Measurements from ENCODE around the gene HSPA9. TPM values are rescaled to one million over a fixed set of nuclear protein-coding genes. Genes with fewer than 3 reads are reported as not detected.

Gene HSPA9
- total RNA-seq, 2 experiments from 2014 or later = 290 to 362 TPM

DNA sequence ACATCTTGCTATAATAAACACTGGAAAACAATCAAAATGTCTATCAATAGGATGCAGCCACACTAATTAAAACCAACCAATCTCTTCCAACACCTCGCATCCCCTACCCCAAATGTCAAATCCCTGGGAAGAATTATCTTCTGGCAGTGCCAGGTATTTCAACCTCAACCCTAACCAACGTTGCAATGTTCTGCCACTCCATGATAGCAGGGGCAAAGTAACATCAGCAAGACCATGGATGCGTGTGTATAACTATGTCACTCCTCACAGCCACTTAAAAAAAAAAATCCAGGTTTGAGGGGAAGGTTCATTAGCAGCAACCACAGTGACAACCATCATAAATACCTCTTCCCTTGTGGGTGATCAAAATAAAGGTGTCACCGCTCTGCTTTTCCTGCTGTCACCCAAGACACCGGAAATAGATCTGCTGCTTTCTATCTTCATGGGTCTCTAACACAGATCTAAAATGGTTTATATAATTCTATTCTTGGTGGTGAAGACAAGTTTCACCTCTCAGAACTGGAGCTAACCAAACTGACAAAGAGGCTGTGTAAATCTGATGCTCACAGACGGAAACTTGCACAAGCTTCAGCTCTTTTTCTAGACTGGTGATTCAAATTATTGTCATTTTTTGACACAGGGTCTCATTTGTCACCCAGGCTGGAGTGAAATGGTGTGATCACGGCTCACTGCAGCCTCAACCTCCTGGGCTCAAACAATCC is 9.9 kb downstream of the HSPA9 start:
- DNase-seq (ENCODE audit: low spot score) = no peak

DNA sequence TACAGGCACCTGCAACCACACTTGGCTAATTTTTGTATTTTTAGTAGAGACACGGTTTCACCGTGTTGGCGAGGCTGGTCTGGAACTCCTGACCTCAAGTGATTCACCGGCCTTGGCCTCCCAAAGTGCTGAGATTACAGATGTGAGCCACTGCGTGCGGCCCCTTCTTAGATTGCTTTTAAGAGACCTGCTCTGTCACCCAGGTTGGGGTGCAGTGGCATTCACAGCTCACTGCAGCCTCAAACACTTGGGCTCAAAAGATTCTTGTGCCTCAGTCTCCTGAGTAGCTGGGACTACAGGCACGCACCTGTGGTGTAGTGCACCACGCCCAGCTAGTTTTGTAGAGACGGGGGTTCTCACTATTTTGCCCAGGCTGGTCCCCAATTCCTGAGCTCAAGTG is 11.0 kb downstream of the HSPA9 start:
- no peak for DNase-seq (ENCODE audit: low spot score)
- POLR2A ChIA-PET = interaction anchor here (0.5 to 0.9 kb wide), 2 partner anchors 14 to 293 kb away, joined by 3 to 4 read pairs; no protein-coding TSS in a partner anchor
- Histone ChIP-seq H3K79me2 (ENCODE audit: insufficient read depth, low read depth, low read length) (peaks cover 82% of the 10 kb centered on the region), H3K27ac (ENCODE audit: low read depth, low read length, poor library complexity, severe bottlenecking) (no peak overlapping the region), H3K9me3 (ENCODE audit: low read length) (no peaks in the 10 kb centered on the region), H2AFZ (ENCODE audit: low read length) (no peak overlapping the region), H3K36me3 (ENCODE audit: insufficient read depth, low read length) (peaks cover 96% of the 10 kb centered on the region), H3K4me1 (ENCODE audit: insufficient read depth, low read length, poor library complexity, severe bottlenecking) (no peaks in the 10 kb centered on the region), H3K9me2 (ENCODE audit: insufficient read depth, low read length) (no peaks in the 10 kb centered on the region), H3K4me2 (ENCODE audit: low read length) (no peak overlapping the region), H4K20me1 (ENCODE audit: insufficient read depth, low read length) (peaks cover 24% of the 10 kb centered on the region), H3K4me3 (ENCODE audit: low read depth, low read length, poor library complexity, severe bottlenecking) (no peak overlapping the region)
- CTCF ChIA-PET (ENCODE audit: unreplicated experiment) = interaction anchor here (0.7 kb wide), 1 partner anchor 11 kb away, joined by 3 read pairs; the partner anchor contains the start of gene HSPA9
- intact Hi-C loops (cut with micrococcal nuclease; ENCODE audit: unreplicated experiment) = no loop called here
- BruUV-seq (replicated peaks) = no TSS peak
- TF ChIP-seq CTCF (conservative IDR thresholded peaks at IDR 0.05; ENCODE audit: low read length) (no peak), EZH2phosphoT487 (IDR thresholded peaks at IDR 0.05; ENCODE audit: borderline replicate concordance, low read depth, low read length) (no peak)

More for the DNA sequence above, 9.9 kb downstream of the HSPA9 start:
- CTCF ChIA-PET (ENCODE audit: unreplicated experiment) = no interaction called here
- POLR2A ChIA-PET = interaction anchor here (0.6 to 0.9 kb wide), 3 partner anchors 9 to 276 kb away, joined by 3 to 5 read pairs (median 3); partner anchors contain the start of gene HSPA9
- intact Hi-C loops (cut with micrococcal nuclease; ENCODE audit: unreplicated experiment) = no loop called here
- no peak overlapping the region for H3K4me2 ChIP-seq (ENCODE audit: low read length)
- H3K4me3 ChIP-seq (ENCODE audit: low read depth, low read length, poor library complexity, severe bottlenecking) = no peak overlapping the region
- H2AFZ ChIP-seq (ENCODE audit: low read length) = no peak overlapping the region
- BruUV-seq (replicated peaks) = no TSS peak
- no peak for TF ChIP-seq CTCF (conservative IDR thresholded peaks at IDR 0.05; ENCODE audit: low read length)
- no peak for TF ChIP-seq EZH2phosphoT487 (IDR thresholded peaks at IDR 0.05; ENCODE audit: borderline replicate concordance, low read depth, low read length)
- H3K36me3 ChIP-seq (ENCODE audit: insufficient read depth, low read length) = peaks cover 95% of the 10 kb centered on the region
- H3K79me2 ChIP-seq (ENCODE audit: insufficient read depth, low read depth, low read length) = peaks cover 86% of the 10 kb centered on the region
- no peaks in the 10 kb centered on the region for H3K9me3 ChIP-seq (ENCODE audit: low read length)
- H4K20me1 ChIP-seq (ENCODE audit: insufficient read depth, low read length) = peaks cover 29% of the 10 kb centered on the region
- no peaks in the 10 kb centered on the region for H3K4me1 ChIP-seq (ENCODE audit: insufficient read depth, low read length, poor library complexity, severe bottlenecking)
- no peak overlapping the region for H3K27ac ChIP-seq (ENCODE audit: low read depth, low read length, poor library complexity, severe bottlenecking)
- no peaks in the 10 kb centered on the region for H3K9me2 ChIP-seq (ENCODE audit: insufficient read depth, low read length)

Measured in OCI-LY7 (cell line).